T47D (cell line): Measurements from ENCODE around the gene GRIN2A.

ENCODE experiments used
- DNase-seq, 2 experiments: peaks; one replicate each; pipeline versions ENCODE4 v3.0.0 to v3.0.0-alpha.2; 2011 to 2012; ENCODE audit warnings: low read depth in 1 of 2, low spot score in 1 of 2
- JUND ChIP-seq: IDR thresholded peaks from 2 replicates; pipeline ENCODE4 v1.6.1; 2012; ENCODE audit warnings: low read depth
- in situ Hi-C: cut with HindIII; loops from 2 replicates; pipeline ENCODE4 v1.10.0; 2016; ENCODE audit warnings: low sequenced_read_pairs, low pct_unique_long_range_greater_than_20kb

The GRIN2A gene

GRCh38 chr16:9846362-9847099 lies 335.7 kb downstream of the GRIN2A start:
- no peak for DNase-seq
- TF ChIP-seq JUND: no peak
- in situ Hi-C loops: no loop called here

GRCh38 chr16:9845661-9846361 lies 336.4 kb downstream of the GRIN2A start:
- TF ChIP-seq JUND: no peak
- in situ Hi-C loops: no loop called here
- no peak for DNase-seq

GRCh38 chr16:9844361-9844760 lies 337.9 kb downstream of the GRIN2A start:
- no peak for DNase-seq
- in situ Hi-C loops: no loop called here
- no peak for TF ChIP-seq JUND

GRCh38 chr16:9843424-9844018 lies 338.7 kb downstream of the GRIN2A start:
- TF ChIP-seq JUND: no peak
- in situ Hi-C loops: no loop called here
- DNase-seq: peak in 1 of 2 experiments; percentile 43

- TF ChIP-seq JUND: no peak
- in situ Hi-C loops: no loop called here
- no peak for DNase-seq
These were observed 341.2 kb downstream of the GRIN2A start for GRCh38 chr16:9840761-9841665.

- DNase-seq: no peak
- in situ Hi-C loops: no loop called here
- TF ChIP-seq JUND: no peak
These were observed 344.7 kb downstream of the GRIN2A start for GRCh38 chr16:9837481-9837880.

GRCh38 chr16:9836118-9836736 lies 346.0 kb downstream of the GRIN2A start:
- in situ Hi-C loops: no loop called here
- DNase-seq: peak; percentile 42 to 59
- no peak for TF ChIP-seq JUND

GRCh38 chr16:9827062-9827752 lies 355.0 kb downstream of the GRIN2A start:
- no peak for DNase-seq
- in situ Hi-C loops: no loop called here
- no peak for TF ChIP-seq JUND

GRCh38 chr16:9826656-9827055 lies 355.6 kb downstream of the GRIN2A start:
- no peak for TF ChIP-seq JUND
- in situ Hi-C loops: no loop called here
- no peak for DNase-seq

- in situ Hi-C loops: no loop called here
- no peak for DNase-seq
- TF ChIP-seq JUND: no peak
These were observed 357.8 kb downstream of the GRIN2A start for GRCh38 chr16:9824200-9825068.

- TF ChIP-seq JUND: no peak
- no peak for DNase-seq
- in situ Hi-C loops: no loop called here
These were observed 358.7 kb downstream of the GRIN2A start for GRCh38 chr16:9823510-9823909.
